HTR-8/SVneo (cell line): ENCODE results near the gene ADAMTSL3.
"Not testable (repeated sequence)": the region's sequence is repeated elsewhere in the genome, so short reads cannot be mapped to it uniquely, and the experiment has no call there.

Source experiments
- DNase-seq: peaks from one replicate; pipeline ENCODE4 v3.0.0; 2011; ENCODE audit warnings: low spot score, mixed read lengths; ENCODE audit not compliant: insufficient read length
- FAIRE-seq: peaks from 2 replicates; lab custom pipeline; 2011; peaks lifted over from hg19 to GRCh38; lab: Jason Lieb, UNC

The ADAMTSL3 gene

DNA sequence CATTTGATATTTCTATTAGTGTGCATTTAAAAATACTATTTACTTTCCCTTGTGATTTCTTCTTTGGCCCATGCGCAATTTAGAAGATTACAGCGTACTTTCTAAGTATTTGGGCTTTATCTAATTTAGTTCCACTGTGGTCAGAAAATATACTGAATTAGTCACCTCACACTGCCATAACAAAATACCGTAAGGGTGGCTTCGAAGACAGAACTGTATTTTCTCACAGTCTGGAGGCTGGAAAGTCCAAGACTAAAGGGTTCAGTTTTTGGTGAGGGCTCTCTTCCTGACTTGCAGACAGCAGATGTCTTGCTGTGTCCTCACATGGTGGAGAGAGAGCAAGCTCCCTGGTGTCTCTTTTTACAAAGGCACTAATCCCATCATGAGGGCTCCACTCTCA lies 286.2 kb downstream of the ADAMTSL3 start:
- FAIRE-seq: no peak
- no peak for DNase-seq

DNA sequence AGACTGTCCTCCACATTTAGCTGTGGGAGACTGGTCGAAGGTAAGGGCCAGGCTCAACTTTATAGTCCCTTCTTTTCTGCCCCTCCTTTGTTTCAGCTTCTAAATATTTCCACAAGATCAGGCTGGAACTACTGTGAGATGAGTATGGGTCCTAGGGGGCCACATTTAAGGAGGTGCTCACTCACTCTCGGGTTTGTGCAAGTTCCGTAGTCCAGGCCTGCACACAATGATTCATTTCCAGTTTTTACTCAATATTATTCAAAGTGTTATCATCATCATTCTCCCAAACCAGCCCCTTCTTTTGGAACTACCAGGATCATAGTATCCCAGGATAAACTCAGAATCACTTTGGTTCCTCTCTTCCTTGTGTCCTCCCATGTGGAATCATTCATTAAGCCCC lies 289.1 kb downstream of the ADAMTSL3 start:
- FAIRE-seq: no peak

DNA sequence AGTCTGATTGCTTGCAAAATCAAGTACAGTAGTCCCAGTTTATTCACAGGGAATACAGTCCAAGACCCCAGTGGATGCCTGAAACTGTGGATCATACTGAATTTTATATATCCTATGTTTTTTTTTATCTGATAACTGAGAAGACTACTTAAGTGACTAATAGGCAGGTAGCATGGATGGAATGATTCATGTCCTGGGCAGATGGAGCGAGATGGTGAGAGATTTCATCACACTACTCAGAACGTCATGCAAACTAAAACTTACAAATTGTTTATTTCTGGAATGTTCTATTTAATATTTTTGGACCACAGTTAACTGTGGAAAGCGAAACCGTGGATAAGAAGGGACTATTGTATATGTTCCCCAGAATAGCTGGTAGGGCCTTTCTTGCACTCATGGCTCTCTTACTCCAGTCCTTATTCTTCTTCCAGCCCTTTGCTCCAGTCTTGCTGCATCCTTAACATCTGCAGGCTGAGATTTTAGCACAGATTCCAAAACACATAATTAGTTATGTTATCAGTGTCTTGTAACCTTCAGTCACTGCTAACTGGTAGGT lies 290.0 kb downstream of the ADAMTSL3 start:
- no peak for FAIRE-seq
- no peak for DNase-seq

More for the DNA sequence above, 289.1 kb downstream of the ADAMTSL3 start:
- no peak for DNase-seq

DNA sequence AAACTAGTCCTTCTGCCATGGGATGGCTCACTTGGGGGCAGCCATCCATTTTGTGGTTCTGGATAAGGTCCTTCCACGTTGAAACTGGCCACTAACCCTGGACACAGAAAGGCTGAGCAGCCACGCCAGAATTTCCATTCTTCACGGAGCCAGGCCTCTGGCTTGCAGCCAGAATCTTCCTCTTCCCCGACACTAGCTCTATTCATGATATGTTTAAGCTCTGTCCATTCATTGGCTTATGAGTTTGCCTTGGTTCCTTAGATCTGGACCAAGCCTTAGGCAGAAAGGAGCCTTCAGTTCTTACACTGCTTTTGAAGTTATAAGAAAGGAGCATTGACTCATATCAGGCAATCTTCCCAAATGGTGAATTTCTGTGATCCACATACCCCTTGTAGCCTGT lies 293.2 kb downstream of the ADAMTSL3 start:
- FAIRE-seq (no peak), DNase-seq (no peak)

DNA sequence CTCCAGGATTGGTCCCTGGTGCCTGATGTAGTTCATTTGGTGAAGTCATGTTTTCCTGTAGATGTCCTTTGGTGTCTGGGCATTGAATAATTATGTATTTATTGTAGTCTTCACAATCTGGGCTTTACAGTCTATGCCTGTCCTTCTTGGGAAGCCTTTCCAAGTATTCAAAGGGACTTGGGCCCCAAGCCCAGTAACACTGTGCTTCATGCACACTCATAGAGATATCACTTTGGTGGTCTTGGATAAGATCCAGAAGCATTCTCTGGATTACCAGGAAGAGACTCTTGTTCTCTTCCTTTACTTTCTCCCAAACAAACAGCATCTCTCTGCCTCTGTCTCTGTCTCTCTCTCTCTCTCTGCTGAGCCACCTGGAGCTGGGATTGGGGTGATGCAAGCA lies 300.6 kb downstream of the ADAMTSL3 start:
- no peak for FAIRE-seq
- no peak for DNase-seq

DNA sequence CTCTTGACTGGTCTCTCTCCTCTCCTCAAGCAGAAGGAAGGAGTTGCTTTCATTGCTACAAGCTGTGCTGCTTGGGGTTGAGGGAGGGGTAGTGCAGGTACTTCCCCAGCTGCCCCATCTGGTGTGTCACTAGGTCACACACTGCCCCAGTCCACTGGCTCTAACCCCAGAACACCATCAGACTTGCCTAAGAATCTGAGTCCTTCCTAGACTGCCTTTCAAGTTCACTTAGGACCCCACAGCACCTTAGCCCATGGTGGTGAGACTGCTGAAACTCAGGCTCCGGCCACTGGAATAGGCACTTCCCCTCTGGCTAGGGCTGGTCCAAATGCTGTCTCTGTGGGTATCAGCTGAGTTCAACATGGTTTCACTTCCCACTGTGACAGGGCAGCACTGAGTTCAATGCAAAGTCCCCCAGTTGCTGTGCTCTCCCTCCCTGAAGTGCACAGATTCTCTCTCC lies 301.9 kb downstream of the ADAMTSL3 start:
- FAIRE-seq: no peak
- DNase-seq: no peak

DNA sequence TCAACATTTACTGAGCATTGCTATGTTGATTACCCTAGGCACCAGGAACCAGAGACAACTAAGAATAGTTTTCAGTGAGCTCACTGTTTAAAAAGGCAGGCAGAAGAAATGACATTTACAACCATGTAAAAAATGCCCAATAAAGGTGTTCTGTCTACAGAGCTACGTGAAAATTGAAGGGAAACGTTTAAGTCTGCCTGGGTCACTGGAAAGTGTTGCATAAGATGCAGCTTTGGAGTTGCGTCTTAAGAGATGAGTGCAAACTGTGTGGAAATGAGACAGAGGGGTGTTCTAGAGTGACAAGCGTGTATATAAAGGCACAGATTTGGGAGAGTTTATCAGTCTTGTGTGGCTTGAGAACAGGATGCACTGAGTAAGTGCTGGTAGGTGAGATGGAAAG lies 303.0 kb downstream of the ADAMTSL3 start:
- no peak for DNase-seq
- no peak for FAIRE-seq

DNA sequence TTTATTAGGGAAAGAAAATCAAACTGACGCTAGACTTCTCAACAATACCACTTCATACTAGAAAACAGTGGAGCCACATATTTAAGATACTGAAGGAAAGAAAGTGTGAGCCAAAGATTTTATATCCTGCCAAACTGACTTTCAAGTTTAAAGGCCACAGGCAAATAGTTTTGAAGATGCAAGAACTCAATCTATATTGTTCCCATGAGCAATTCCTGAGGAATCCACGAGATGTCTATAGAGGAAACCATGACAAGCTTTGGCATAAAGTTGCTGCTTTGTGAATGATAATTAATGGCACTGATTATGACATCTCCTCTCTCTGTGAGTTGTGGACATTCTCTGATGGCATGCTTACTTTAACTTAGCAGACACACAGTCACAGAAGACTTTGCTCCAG lies 305.6 kb downstream of the ADAMTSL3 start:
- FAIRE-seq (no peak), DNase-seq (no peak)

DNA sequence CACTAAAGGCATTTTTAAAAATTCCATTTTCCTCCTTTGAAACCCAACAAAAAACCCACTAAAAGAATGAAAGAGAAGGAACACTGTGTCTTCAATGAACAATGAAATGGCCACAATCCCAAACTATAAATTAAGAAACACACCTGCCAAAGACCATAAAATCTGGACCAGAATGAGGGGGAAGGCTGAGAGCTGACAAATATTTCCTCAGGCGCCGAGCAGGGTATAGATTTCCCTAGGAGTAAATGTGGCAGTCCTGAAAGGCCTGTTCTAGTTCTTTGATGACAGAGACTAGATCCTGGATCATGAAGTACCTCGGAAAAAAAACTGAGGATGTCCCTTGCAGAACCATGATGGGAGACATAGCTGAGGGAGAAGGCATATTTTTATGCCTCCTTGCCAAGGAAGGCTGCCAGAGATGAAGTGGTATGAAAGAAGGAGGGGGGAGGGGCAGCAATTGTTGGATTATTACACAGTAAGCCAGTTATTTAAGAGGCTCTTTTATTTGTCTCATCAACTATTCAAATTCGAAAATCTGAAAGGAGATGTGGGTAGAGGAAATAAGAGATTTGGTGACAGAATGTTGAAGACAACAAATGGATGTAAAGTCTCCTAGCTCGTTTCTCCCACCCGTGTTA lies 306.4 kb downstream of the ADAMTSL3 start:
- no peak for FAIRE-seq

DNA sequence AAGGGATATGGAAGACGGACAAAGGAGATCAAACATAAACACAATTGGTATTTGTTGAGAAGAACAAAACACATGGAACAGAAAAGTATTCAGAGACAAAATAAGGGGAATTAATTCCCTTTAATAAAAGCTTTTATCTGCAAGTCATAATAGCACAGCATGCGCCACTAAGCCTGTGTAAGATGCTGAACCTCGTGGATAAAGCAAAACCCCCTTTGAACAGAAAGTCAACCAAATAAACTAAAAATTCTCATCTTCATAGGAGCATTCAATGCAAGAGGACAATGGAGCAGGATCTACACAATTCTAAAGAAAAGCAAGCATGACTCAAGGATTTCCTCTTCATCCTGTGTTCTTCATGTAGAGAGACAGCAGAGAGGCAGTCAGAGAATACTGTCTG lies 307.4 kb downstream of the ADAMTSL3 start:
- FAIRE-seq: no peak

More for the DNA sequence above, 306.4 kb downstream of the ADAMTSL3 start:
- DNase-seq: no peak

DNA sequence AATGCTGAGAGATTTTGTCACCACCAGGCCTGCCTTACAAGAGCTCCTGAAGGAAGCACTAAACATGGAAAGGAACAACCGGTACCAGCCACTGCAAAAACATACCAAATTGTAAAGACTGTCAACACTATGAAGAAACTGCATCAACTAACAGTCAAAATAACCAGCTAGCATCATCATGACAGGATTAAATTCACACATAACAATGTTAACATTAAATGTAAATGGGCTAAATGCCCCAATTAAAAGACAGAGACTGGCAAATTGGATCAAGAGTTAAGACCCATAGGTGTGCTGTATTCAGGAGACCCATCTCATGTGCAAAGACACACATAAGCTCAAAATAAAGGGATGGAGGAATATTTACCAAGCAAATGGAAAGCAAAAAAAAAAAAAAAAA lies 311.0 kb downstream of the ADAMTSL3 start:
- DNase-seq, FAIRE-seq: not testable (repeated sequence)

More for the DNA sequence above, 307.4 kb downstream of the ADAMTSL3 start:
- DNase-seq: no peak

DNA sequence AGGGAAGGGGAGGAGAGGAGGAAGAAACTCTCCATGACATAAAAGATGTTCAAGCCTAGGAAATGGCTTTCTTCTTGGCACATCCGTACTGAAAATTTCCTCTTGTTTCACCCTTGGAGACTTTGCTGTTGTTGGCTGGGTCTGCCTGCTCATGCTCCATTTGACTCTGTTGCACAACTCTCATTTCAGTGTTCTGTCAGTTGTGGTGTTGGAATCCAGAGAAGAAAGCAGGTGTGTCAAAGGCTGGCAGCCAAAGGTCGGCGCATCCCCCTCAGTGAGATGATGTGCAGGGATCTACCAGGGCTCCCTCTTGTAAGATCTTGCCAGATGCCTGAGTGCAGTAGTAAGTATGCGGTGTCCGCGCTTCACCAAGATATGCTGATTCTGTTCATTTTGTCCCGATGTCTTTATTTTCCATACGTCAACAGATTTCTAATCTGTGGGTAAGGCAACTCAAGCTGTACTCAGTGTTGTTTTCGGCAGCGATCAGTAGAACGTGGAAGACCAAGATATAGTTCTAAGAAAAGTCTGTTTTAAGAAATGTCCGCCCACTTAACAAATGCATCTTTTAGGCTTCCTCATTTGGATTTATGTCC lies 316.5 kb downstream of the ADAMTSL3 start:
- DNase-seq (no peak), FAIRE-seq (no peak)

DNA sequence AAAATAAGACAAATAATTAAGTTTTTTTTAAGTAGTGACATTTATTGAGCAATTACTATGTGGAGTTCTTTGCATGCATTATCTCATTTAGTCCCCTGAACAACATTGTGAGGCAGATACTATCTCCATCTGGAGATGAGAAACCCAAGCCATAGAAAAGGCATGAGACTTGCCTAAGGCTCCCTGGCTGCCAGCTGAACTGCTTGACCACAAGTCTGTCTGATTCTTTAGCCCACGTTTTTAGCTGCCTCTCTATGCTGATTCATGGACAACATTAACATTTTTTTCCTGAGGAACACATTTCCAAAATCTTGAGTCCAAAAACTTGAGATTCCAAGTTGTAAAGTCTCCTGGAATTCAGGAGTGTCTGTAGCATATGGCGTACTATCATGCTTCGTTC lies 318.1 kb downstream of the ADAMTSL3 start:
- FAIRE-seq: no peak
- no peak for DNase-seq

DNA sequence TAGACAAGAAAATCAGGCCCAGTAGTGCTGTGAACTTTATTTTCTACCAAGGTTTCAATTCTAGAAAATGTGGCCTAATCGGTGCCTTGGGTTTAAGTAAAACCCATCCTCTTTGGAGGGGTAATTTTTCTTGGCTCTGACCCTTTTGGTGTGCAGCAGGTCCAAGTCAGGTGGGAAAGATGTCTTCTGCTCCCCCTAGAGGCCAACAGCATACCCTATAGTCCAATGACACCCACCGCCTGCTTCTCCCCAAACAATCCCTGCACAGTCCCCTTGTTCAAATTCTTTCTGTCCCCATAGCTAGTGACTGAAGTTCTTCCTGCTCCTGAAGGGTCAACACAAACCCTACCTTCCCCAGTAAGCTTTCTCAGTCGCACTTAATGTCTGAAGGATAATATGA lies 319.9 kb downstream of the ADAMTSL3 start:
- FAIRE-seq: no peak

DNA sequence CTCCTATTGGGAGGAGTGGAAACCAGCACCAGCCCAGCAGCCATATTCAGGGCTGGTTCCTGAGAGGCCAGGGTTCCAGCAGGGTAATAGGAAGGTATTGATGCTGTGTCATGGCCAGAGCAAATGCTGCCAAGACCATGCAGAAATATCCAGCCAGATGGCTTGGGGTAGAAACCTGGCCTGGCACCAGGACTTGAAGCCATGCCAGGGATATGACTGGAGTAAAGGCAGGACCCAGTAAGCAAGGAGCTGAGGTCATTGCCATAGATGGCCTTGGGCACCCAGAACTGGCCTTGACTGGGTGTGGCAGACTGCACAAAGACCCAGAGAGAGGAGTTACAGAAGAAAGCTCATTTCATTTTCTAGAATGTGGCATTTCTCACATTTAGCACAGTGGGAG lies 324.1 kb downstream of the ADAMTSL3 start:
- FAIRE-seq: no peak
- DNase-seq: no peak

More for the DNA sequence above, 319.9 kb downstream of the ADAMTSL3 start:
- no peak for DNase-seq

DNA sequence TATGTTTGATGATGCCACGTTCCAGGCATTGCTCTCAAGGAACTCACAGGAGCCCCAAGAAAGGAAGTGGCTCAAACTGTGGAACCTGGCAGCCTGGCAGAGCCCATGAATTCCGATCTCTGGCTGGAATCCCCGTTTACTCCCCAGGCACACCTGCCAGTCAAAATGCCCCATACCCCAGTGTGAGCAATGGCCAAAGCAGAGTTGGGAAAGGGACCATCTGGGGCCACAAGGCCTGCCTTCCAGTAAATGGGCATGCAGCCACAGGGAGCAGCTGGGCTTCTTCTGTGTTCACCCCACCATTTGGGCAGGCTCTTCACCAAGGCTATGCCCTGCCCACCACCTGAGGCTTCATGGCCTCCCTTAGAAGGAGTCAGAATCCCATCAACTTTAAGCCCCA lies 324.7 kb downstream of the ADAMTSL3 start:
- FAIRE-seq: no peak

DNA sequence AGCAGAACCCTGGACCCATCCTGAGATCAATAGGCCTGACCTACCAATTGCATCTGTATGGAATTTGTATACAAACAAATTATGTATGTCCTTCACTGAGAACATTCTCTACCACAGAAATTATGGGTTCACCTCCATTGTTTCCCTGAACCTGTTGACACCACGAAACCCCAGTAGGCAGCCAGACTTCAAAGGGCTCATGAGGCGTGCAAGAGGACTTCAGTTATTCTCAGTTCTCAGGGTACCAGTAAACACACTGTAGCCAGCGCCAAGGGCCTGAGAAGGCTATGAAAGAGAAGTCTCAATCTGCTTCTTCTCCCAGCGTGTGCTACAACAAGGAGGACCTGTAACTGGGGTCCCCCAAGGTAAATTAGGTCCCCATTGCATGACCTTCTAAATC lies 326.7 kb downstream of the ADAMTSL3 start:
- DNase-seq (no peak), FAIRE-seq (no peak)

More for the DNA sequence above, 324.7 kb downstream of the ADAMTSL3 start:
- DNase-seq: no peak

DNA sequence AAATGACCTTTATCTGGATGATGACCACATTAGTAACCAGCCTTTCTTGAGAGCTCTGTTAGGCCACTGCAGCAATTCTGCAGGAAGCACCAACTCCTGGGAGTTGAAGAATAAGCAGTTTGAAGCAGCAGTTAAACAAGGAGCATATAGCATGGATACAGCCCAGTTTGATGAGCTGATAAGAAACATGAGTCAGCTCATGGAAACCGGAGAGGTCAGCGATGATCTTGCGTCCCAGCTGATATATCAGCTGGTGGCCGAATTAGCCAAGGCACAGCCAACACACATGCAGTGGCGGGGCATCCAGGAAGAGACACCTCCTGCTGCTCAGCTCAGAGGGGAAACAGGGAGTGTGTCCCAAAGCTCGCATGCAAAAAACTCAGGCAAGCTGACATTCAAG lies 328.8 kb downstream of the ADAMTSL3 start:
- no peak for DNase-seq
- no peak for FAIRE-seq

DNA sequence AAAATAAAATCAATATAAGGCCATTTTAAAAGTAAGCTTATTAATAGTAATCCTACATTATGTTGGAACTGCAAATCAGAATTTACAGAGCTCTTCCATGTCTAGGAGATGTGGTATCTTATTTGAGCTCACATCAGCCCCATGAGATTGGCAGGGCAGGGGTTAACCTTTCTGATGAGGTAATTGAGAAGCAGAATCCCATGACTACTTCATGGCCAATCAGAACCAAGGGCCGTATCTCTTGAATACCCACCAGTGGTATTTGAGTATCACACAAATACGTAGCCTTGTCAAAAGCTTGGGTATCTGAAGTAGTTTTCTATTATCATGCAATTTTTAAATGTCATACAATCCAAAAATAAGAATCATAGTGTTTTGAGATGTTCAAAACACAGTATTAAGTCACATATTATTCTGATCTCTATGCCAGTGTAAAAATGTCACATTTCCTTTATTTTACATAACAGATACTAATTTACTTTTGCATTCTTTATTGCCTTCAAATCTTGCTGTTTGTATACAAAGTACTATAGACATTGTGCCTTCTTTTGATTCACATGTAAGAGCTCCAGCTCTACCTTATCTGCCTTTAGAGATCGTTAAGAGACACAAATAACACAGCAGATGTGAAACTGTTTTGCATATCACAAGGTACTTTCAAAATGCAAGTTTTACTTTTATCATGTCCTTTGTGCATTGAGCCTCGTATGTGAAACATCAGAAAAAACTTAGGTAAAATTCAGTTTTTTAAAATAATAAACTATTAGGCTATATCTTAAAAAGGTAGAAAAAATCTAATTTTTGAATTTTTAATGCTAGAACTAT lies 329.9 kb downstream of the ADAMTSL3 start:
- DNase-seq (no peak), FAIRE-seq (no peak)

DNA sequence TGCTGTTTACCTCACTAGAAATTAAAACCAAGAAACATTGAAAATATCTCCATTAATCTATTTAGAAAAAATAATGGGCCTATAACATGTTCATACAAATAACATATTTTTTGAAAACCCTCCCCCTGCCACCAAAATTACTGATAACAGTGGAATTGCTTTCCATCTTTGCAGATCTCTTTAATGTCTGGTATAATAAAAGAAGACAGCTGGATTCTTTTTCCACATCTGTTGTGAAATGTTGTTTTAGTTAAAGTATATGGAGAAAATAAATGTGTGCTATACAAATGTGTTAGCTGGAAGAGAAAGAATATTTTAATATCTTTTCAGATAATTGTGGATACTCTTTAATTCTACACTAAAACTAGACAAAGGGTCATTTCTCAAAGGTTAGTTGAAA lies 330.7 kb downstream of the ADAMTSL3 start:
- FAIRE-seq (no peak), DNase-seq (no peak)

DNA sequence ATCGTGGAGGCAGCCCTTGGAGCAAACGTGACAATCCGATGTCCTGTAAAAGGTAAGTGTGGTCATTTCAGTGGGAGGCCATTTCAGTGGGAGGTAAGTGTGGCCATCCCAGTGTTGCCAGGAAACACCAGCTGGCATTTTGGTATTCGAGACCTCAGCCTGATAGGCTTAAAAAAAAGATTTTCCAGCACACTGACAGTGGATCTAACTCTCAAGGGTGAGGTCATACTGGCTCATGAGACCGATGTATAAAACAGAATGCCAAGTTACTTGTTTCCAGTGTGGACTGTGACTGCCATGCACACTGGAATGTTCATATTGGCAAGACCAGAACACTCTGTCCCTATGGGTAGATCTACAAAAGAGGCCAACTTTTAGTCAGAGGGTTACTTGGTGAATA lies 337.2 kb downstream of the ADAMTSL3 start:
- no peak for FAIRE-seq

More for the DNA sequence above, 337.2 kb downstream of the ADAMTSL3 start:
- no peak for DNase-seq
